ENCODE measurements around the gene MND1. TPM values are rescaled to one million over a fixed set of nuclear protein-coding genes. Genes with fewer than 3 reads are reported as not detected.

MND1 gene, protein sequence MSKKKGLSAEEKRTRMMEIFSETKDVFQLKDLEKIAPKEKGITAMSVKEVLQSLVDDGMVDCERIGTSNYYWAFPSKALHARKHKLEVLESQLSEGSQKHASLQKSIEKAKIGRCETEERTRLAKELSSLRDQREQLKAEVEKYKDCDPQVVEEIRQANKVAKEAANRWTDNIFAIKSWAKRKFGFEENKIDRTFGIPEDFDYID
- total RNA-seq = 1.9 and 4.0 TPM in 2 replicates

DNA sequence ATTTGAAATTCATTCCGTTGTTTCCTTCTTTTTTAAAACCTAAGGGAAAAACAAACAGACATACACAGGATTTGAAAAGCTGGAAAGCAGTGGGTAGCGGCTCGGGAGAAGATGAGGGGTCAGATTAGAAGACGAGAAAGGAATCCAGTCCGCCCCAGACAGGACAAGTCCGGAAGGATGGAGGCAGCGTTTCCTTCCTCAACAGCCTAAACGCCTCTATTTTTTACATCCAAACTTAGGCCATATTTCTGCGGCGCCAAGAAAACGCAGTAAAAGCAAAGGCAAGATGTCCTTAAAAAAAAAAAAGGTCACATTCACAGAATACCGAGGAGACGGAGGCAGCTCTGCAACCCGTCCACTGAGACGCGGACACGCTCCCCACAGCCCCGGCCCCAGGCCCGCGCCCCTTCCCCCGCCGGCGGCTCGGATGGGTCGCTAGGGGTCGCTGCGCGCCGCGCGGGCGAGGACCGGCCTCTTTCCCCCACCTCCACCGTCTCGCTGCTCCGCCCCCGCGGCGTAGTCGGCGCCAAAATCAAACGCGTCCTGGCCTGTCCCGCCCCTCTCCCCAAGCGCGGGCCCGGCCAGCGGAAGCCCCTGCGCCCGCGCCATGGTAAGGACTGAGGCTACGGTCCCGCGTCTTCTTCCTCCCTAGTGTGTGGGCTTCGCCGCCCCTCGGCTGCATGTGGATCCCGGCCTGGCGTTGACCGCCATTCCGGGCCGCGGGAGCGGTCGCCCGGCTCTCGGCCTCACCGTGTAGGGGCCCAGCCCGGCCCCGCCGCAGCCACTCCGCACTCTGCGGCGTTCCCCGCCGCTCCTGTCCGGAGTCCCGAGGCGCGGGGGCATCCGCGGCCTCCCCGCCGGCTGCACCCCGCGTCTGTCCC lies at the start of gene MND1:
Gene MND1 (plus strand): TSS at position 558 of the 881 bp plus-strand sequence. CDS start 50 bp downstream, at position 608.

Other genes with a start within 250 kb of the MND1 start
- gene TRIM2, start 140.2 kb upstream of the MND1 start, total RNA-seq = 14.5 and 23.1 TPM in 2 replicates
- 9.4 and 11.8 TPM in 2 replicates for gene TMEM131L, start 121.7 kb downstream of the MND1 start, total RNA-seq

Data from tracheal epithelial cell (primary cell).